Glutamatergic neuron (in vitro differentiated cells): ENCODE results near the gene ADAMTS9. TPM values are rescaled to one million over a fixed set of nuclear protein-coding genes. Genes with fewer than 3 reads are reported as not detected.

Experiments used
- DNase-seq: peaks from one replicate; pipeline ENCODE4 v3.0.0; 2022
- H3K27ac Mint-ChIP-seq: one replicate; pipeline ENCODE4 v1.8.0; 2020; ENCODE audit warnings: mild to moderate bottlenecking, mixed read lengths, inconsistent platforms; ENCODE audit not compliant: unreplicated experiment
- H3K27me3 Mint-ChIP-seq: one replicate; pipeline ENCODE4 v1.8.0; 2020; ENCODE audit warnings: mild to moderate bottlenecking, moderate library complexity, mixed read lengths, inconsistent platforms; ENCODE audit not compliant: unreplicated experiment
- H3K36me3 Mint-ChIP-seq: one replicate; pipeline ENCODE4 v1.8.0; 2020; ENCODE audit warnings: mild to moderate bottlenecking, mixed read lengths, inconsistent platforms; ENCODE audit not compliant: unreplicated experiment
- H3K4me1 Mint-ChIP-seq: one replicate; pipeline ENCODE4 v1.8.0; 2020; ENCODE audit warnings: mild to moderate bottlenecking, low read depth, mixed read lengths, inconsistent platforms; ENCODE audit not compliant: unreplicated experiment
- H3K4me3 Mint-ChIP-seq: one replicate; pipeline ENCODE4 v1.8.0; 2020; ENCODE audit warnings: mild to moderate bottlenecking, mixed read lengths, inconsistent platforms; ENCODE audit not compliant: unreplicated experiment
- H3K9me3 Mint-ChIP-seq: one replicate; pipeline ENCODE4 v1.8.0; 2020; ENCODE audit warnings: mild to moderate bottlenecking, moderate library complexity, mixed read lengths, inconsistent platforms; ENCODE audit not compliant: unreplicated experiment
- CTCF ChIP-seq: fragments of 200-600 bp; sonication (generic); IDR thresholded peaks from one replicate; pipeline ENCODE4 v1.5.0; 2021; ENCODE audit not compliant: partially characterized antibody, unreplicated experiment
- total RNA-seq: library from RNA; stranded (reverse); fragmentation: NEBNext Ultra II Directional; extraction: Animal tissue kit (Norgen Biotek cat#: 25700); gene quantifications from one replicate; pipeline ENCODE4 v1.2.1, GENCODE V29; 2021; ENCODE audit not compliant: unreplicated experiment

Gene ADAMTS9
- total RNA-seq, 1 donor from 2014 or later, result 2.3 TPM

DNA sequence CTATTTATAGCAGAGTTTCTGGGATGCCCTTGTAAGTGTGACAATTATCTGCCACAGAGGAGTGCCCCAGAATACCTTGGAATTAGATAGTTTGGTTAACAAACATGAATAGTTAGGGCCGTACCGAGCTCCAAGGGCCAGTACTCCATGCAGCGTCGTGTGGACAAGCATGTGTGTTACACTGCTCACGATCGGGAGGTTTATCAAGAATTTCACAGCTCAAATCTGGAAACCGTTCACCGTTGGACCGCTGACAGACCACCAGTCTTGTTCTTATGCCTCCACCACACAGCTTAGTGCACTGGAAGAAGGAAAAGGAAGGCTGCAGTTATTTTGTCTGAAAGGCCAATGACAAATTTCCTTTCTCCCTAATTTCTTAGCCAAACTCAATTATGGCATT is 93.7 kb downstream of the ADAMTS9 start:
- Mint-ChIP-seq H3K9me3 (peaks cover 1% of the 10 kb centered on the region), H3K27ac (no peak overlapping the region), H3K36me3 (no peaks in the 10 kb centered on the region), H3K4me3 (no peak overlapping the region), H3K4me1 (no peaks in the 10 kb centered on the region), H3K27me3 (no peaks in the 10 kb centered on the region)
- TF ChIP-seq CTCF, result no peak
- no peak for DNase-seq

- DNase-seq, result no peak
- Mint-ChIP-seq H3K27ac (no peak overlapping the region), H3K36me3 (no peaks in the 10 kb centered on the region), H3K27me3 (no peaks in the 10 kb centered on the region), H3K9me3 (peaks cover 1% of the 10 kb centered on the region), H3K4me3 (no peak overlapping the region), H3K4me1 (no peaks in the 10 kb centered on the region)
- no peak for TF ChIP-seq CTCF
These were observed 94.5 kb downstream of the ADAMTS9 start for GRCh38 chr3:64593350-64593749.

DNA sequence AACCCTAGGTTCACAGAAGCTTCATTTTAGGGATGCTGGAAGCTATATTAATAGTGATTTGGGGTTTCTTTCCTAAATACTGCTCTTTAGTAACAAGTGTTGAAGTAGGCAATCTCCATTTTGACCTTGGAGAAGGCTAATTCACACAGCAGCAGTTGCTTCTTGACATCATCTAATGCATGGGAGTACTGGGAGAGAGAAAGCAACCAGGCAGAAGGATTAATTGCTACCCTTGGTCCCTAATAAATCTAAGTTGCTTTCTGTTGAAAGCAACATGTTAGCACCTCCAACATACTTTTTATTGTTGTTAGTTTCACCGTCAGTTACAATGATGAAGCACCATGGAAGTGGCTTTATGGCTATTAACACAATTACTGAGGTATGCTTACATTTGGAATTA is 96.2 kb downstream of the ADAMTS9 start:
- DNase-seq, result no peak
- no peak for TF ChIP-seq CTCF
- H3K36me3 Mint-ChIP-seq, result no peaks in the 10 kb centered on the region
- no peak overlapping the region for H3K27ac Mint-ChIP-seq
- peaks cover 1% of the 10 kb centered on the region for H3K9me3 Mint-ChIP-seq
- no peaks in the 10 kb centered on the region for H3K27me3 Mint-ChIP-seq
- no peak overlapping the region for H3K4me3 Mint-ChIP-seq
- peaks cover 3% of the 10 kb centered on the region for H3K4me1 Mint-ChIP-seq

DNA sequence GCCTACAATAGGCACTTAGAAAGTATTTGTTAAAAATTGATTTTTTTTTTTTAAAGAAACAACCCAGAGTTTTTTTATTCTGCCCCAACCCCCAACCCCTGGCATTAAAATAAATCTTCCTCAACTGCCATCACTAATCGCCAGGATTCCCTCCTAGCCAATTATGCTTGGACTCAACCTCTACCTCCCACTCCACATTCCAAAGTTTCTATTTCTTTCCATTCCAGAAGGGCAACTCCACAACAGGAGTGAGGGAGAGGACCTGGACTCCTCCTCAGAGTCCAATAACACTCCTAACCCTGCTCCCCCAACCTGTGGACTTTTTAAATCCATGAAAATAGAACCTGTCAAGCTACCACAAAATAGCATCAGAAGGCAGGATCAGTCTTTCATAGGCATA is 99.4 kb downstream of the ADAMTS9 start:
- H3K4me3 Mint-ChIP-seq, result no peak overlapping the region
- no peaks in the 10 kb centered on the region for H3K36me3 Mint-ChIP-seq
- TF ChIP-seq CTCF, result no peak
- H3K27ac Mint-ChIP-seq, result no peak overlapping the region
- DNase-seq, result no peak
- H3K9me3 Mint-ChIP-seq, result peaks cover 1% of the 10 kb centered on the region
- no peaks in the 10 kb centered on the region for H3K27me3 Mint-ChIP-seq
- H3K4me1 Mint-ChIP-seq, result peaks cover 3% of the 10 kb centered on the region

- no peak for DNase-seq
- Mint-ChIP-seq H3K9me3 (peaks cover 1% of the 10 kb centered on the region), H3K4me1 (peaks cover 3% of the 10 kb centered on the region), H3K4me3 (no peak overlapping the region), H3K36me3 (no peaks in the 10 kb centered on the region), H3K27ac (no peak overlapping the region), H3K27me3 (no peaks in the 10 kb centered on the region)
- no peak for TF ChIP-seq CTCF
These were observed 100.8 kb downstream of the ADAMTS9 start for GRCh38 chr3:64586952-64587351.
